PFSK-1 (cell line): ENCODE results near the gene SPG7.

Experiments
- POLR2AphosphoS5 ChIP-seq: IDR thresholded peaks from 2 replicates; pipeline ENCODE4 v1.6.1; 2012; ENCODE audit warnings: low read depth, mild to moderate bottlenecking, control low read depth, low read length, moderate library complexity
- SIN3A ChIP-seq: IDR thresholded peaks from 2 replicates; pipeline ENCODE4 v1.6.1; 2012; ENCODE audit warnings: mild to moderate bottlenecking, low read length, moderate library complexity, borderline replicate concordance; ENCODE audit not compliant: insufficient read depth
- TAF1 ChIP-seq: IDR thresholded peaks from 2 replicates; pipeline ENCODE4 v1.6.1; 2012; ENCODE audit warnings: low read length, control low read depth, borderline replicate concordance; ENCODE audit not compliant: insufficient read depth
- TF ChIP-seq, protein P1 (sequence below), 2 experiments: IDR thresholded peaks; 2 replicates each; pipeline versions ENCODE4 v1.6.1 to v1.8.0; 2011 to 2012; ENCODE audit warnings: low read depth in 2 of 2, low read length in 2 of 2, control low read depth in 1 of 2, inconsistent platforms in 1 of 2, mild to moderate bottlenecking in 1 of 2, moderate library complexity in 1 of 2; ENCODE audit not compliant: insufficient read depth in 1 of 2

GRCh38 chr16:89606006-89606405 lies 97.8 kb downstream of the SPG7 start:
- TF ChIP-seq SIN3A = no peak
- no peak for TF ChIP-seq TAF1
- TF ChIP-seq POLR2AphosphoS5 = no peak
- TF ChIP-seq, protein P1, sequence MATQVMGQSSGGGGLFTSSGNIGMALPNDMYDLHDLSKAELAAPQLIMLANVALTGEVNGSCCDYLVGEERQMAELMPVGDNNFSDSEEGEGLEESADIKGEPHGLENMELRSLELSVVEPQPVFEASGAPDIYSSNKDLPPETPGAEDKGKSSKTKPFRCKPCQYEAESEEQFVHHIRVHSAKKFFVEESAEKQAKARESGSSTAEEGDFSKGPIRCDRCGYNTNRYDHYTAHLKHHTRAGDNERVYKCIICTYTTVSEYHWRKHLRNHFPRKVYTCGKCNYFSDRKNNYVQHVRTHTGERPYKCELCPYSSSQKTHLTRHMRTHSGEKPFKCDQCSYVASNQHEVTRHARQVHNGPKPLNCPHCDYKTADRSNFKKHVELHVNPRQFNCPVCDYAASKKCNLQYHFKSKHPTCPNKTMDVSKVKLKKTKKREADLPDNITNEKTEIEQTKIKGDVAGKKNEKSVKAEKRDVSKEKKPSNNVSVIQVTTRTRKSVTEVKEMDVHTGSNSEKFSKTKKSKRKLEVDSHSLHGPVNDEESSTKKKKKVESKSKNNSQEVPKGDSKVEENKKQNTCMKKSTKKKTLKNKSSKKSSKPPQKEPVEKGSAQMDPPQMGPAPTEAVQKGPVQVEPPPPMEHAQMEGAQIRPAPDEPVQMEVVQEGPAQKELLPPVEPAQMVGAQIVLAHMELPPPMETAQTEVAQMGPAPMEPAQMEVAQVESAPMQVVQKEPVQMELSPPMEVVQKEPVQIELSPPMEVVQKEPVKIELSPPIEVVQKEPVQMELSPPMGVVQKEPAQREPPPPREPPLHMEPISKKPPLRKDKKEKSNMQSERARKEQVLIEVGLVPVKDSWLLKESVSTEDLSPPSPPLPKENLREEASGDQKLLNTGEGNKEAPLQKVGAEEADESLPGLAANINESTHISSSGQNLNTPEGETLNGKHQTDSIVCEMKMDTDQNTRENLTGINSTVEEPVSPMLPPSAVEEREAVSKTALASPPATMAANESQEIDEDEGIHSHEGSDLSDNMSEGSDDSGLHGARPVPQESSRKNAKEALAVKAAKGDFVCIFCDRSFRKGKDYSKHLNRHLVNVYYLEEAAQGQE (IDR thresholded peaks at IDR 0.05; ENCODE audit: insufficient read depth in 1 of 2, low read depth in 2 of 2, low read length in 2 of 2) = no peak
